H1 (cell line): ENCODE measurements around the gene MDC1. TPM values are rescaled to one million over a fixed set of nuclear protein-coding genes. Genes with fewer than 3 reads are reported as not detected.

Experiments used
- CEBPB ChIP-seq: IDR thresholded peaks from 2 replicates; pipeline ENCODE4 v1.6.1; 2012; ENCODE audit warnings: low read depth, low read length
- EGR1 ChIP-seq: IDR thresholded peaks from 2 replicates; pipeline ENCODE4 v1.6.1; 2011; ENCODE audit warnings: low read depth, low read length, borderline replicate concordance
- GABPA ChIP-seq: IDR thresholded peaks from 2 replicates; pipeline ENCODE4 v1.6.1; 2011; ENCODE audit warnings: mild to moderate bottlenecking, low read length, moderate library complexity, borderline replicate concordance; ENCODE audit not compliant: insufficient read depth
- JUN ChIP-seq: IDR thresholded peaks from 2 replicates; pipeline ENCODE4 v1.6.1; 2011; ENCODE audit warnings: low read depth, mild to moderate bottlenecking, improper control_type of control experiment, low read length
- RAD21 ChIP-seq, 2 experiments: IDR thresholded peaks in 1 of 2; conservative IDR thresholded peaks in 1 of 2; 2 replicates each; pipeline ENCODE4 v1.6.1; 2011; ENCODE audit warnings: low read depth in 2 of 2, low read length in 2 of 2, improper control_type of control experiment in 1 of 2, inconsistent platforms in 1 of 2, mild to moderate bottlenecking in 1 of 2, moderate library complexity in 1 of 2
- RNF2 ChIP-seq: fragments of 200-900, 300-1000 bp; sonication (generic); IDR thresholded peaks from 2 replicates; pipeline ENCODE4 v1.7.1; 2016; ENCODE audit warnings: borderline replicate concordance, low read depth, mild to moderate bottlenecking, antibody characterized with exemption, low read length; ENCODE audit not compliant: poor library complexity, severe bottlenecking; ENCODE audit errors: missing control alignments
- SAP30 ChIP-seq: fragments of 300-600 bp; sonication (generic); IDR thresholded peaks from 2 replicates; pipeline ENCODE4 v1.7.1; 2012; ENCODE audit warnings: low read length, moderate library complexity, mild to moderate bottlenecking, inconsistent platforms; ENCODE audit not compliant: insufficient read depth, insufficient replicate concordance
- SIN3A ChIP-seq, 2 experiments: IDR thresholded peaks in 1 of 2; conservative IDR thresholded peaks in 1 of 2; 2 replicates each; pipeline ENCODE4 v1.6.1; 2011 to 2012; ENCODE audit warnings: low read length in 2 of 2, improper control_type of control experiment in 1 of 2, low read depth in 1 of 2, mild to moderate bottlenecking in 1 of 2
- SUZ12 ChIP-seq: fragments of 200-600 bp; sonication (generic); IDR thresholded peaks from 2 replicates; pipeline ENCODE4 v1.6.1; 2012; ENCODE audit warnings: mild to moderate bottlenecking, inconsistent platforms, low read length, moderate library complexity, mixed read lengths
- TEAD4 ChIP-seq: IDR thresholded peaks from 2 replicates; pipeline ENCODE4 v1.6.1; 2012; ENCODE audit warnings: low read depth, low read length, inconsistent platforms, mixed read lengths
- polyA plus RNA-seq, 7 experiments: library from polyadenylated mRNA; depleted of rRNA in 3 of 7; stranded (reverse) in 5 of 7; unstranded in 2 of 7; fragments of >200 nt in 5 of 7; fragments of 200-250 nt in 2 of 7; gene quantifications; 1 replicate in 5 of 7; 2 replicates in 1 of 7; 4 replicates in 1 of 7; pipeline versions ENCODE4 v1.2.1 to v1.2.3, GENCODE V29; 2011 to 2013; ENCODE audit warnings: missing spikeins in 2 of 7, mixed read lengths in 2 of 7
- total RNA-seq: library from RNA; stranded (reverse); fragmentation: NEBNext Ultra II Directional; extraction: Animal tissue kit (Norgen Biotek cat#: 25700); gene quantifications from 2 replicates; pipeline ENCODE4 v1.2.1, GENCODE V29; 2021
- TF ChIP-seq, protein P1 (sequence below): fragments of 300-600 bp; sonication (generic); IDR thresholded peaks from 2 replicates; pipeline ENCODE4 v1.7.1; 2012; ENCODE audit warnings: low read length, moderate library complexity, mild to moderate bottlenecking, inconsistent platforms; ENCODE audit not compliant: insufficient replicate concordance

The MDC1 gene
- total and polyA plus RNA-seq, 2 of the 8 experiments (the other 6 are each of a cell fraction or from before 2014, with no cell fraction given): 29.9 to 81.1 TPM

- TF ChIP-seq, protein P1, sequence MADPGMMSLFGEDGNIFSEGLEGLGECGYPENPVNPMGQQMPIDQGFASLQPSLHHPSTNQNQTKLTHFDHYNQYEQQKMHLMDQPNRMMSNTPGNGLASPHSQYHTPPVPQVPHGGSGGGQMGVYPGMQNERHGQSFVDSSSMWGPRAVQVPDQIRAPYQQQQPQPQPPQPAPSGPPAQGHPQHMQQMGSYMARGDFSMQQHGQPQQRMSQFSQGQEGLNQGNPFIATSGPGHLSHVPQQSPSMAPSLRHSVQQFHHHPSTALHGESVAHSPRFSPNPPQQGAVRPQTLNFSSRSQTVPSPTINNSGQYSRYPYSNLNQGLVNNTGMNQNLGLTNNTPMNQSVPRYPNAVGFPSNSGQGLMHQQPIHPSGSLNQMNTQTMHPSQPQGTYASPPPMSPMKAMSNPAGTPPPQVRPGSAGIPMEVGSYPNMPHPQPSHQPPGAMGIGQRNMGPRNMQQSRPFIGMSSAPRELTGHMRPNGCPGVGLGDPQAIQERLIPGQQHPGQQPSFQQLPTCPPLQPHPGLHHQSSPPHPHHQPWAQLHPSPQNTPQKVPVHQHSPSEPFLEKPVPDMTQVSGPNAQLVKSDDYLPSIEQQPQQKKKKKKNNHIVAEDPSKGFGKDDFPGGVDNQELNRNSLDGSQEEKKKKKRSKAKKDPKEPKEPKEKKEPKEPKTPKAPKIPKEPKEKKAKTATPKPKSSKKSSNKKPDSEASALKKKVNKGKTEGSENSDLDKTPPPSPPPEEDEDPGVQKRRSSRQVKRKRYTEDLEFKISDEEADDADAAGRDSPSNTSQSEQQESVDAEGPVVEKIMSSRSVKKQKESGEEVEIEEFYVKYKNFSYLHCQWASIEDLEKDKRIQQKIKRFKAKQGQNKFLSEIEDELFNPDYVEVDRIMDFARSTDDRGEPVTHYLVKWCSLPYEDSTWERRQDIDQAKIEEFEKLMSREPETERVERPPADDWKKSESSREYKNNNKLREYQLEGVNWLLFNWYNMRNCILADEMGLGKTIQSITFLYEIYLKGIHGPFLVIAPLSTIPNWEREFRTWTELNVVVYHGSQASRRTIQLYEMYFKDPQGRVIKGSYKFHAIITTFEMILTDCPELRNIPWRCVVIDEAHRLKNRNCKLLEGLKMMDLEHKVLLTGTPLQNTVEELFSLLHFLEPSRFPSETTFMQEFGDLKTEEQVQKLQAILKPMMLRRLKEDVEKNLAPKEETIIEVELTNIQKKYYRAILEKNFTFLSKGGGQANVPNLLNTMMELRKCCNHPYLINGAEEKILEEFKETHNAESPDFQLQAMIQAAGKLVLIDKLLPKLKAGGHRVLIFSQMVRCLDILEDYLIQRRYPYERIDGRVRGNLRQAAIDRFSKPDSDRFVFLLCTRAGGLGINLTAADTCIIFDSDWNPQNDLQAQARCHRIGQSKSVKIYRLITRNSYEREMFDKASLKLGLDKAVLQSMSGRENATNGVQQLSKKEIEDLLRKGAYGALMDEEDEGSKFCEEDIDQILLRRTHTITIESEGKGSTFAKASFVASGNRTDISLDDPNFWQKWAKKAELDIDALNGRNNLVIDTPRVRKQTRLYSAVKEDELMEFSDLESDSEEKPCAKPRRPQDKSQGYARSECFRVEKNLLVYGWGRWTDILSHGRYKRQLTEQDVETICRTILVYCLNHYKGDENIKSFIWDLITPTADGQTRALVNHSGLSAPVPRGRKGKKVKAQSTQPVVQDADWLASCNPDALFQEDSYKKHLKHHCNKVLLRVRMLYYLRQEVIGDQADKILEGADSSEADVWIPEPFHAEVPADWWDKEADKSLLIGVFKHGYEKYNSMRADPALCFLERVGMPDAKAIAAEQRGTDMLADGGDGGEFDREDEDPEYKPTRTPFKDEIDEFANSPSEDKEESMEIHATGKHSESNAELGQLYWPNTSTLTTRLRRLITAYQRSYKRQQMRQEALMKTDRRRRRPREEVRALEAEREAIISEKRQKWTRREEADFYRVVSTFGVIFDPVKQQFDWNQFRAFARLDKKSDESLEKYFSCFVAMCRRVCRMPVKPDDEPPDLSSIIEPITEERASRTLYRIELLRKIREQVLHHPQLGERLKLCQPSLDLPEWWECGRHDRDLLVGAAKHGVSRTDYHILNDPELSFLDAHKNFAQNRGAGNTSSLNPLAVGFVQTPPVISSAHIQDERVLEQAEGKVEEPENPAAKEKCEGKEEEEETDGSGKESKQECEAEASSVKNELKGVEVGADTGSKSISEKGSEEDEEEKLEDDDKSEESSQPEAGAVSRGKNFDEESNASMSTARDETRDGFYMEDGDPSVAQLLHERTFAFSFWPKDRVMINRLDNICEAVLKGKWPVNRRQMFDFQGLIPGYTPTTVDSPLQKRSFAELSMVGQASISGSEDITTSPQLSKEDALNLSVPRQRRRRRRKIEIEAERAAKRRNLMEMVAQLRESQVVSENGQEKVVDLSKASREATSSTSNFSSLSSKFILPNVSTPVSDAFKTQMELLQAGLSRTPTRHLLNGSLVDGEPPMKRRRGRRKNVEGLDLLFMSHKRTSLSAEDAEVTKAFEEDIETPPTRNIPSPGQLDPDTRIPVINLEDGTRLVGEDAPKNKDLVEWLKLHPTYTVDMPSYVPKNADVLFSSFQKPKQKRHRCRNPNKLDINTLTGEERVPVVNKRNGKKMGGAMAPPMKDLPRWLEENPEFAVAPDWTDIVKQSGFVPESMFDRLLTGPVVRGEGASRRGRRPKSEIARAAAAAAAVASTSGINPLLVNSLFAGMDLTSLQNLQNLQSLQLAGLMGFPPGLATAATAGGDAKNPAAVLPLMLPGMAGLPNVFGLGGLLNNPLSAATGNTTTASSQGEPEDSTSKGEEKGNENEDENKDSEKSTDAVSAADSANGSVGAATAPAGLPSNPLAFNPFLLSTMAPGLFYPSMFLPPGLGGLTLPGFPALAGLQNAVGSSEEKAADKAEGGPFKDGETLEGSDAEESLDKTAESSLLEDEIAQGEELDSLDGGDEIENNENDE: no peak
- TF ChIP-seq SIN3A (conservative IDR thresholded peaks at IDR 0.05 in 1 of 2, IDR thresholded peaks at IDR 0.05 in 1 of 2; ENCODE audit: low read depth in 1 of 2, low read length in 2 of 2) (no peak), RNF2 (no peak), CEBPB (no peak), SUZ12 (no peak), EGR1 (no peak), SAP30 (no peak), GABPA (no peak), JUN (no peak), RAD21 (IDR thresholded peaks at IDR 0.05 in 1 of 2, conservative IDR thresholded peaks at IDR 0.05 in 1 of 2; ENCODE audit: low read depth in 2 of 2, low read length in 2 of 2) (no peak), TEAD4 (no peak)
These were observed 30.2 kb upstream of the MDC1 start (continued) for GRCh38 chr6:30747300-30747687.
